AG08396 (cell line): ENCODE measurements around the gene AGRP.
"Not testable (repeated sequence)": the region's sequence is repeated elsewhere in the genome, so short reads cannot be mapped to it uniquely, and the experiment has no call there.

ENCODE experiments used
- DNase-seq: peaks from one replicate; pipeline ENCODE4 v3.0.0; 2012; ENCODE audit warnings: low spot score, mixed read lengths

AGRP gene

GRCh38 chr16:67504031-67505021 is 21.0 kb upstream of the AGRP start:
- DNase-seq, result no peak

GRCh38 chr16:67499106-67499505 is 15.8 kb upstream of the AGRP start:
- DNase-seq, result peak; percentile 51

GRCh38 chr16:67490335-67491096 is 7.2 kb upstream of the AGRP start:
- DNase-seq, result no peak

GRCh38 chr16:67489401-67490083 is 6.2 kb upstream of the AGRP start:
- no peak for DNase-seq

GRCh38 chr16:67487561-67487960 is 4.2 kb upstream of the AGRP start:
- not testable (repeated sequence) for DNase-seq

GRCh38 chr16:67486805-67487204 is 3.5 kb upstream of the AGRP start:
- no peak for DNase-seq

GRCh38 chr16:67483731-67484525 is 581 bp upstream of the AGRP start:
- no peak for DNase-seq

GRCh38 chr16:67482233-67482924 is 968 bp downstream of the AGRP start:
- DNase-seq, result no peak

- DNase-seq, result no peak
Measured at GRCh38 chr16:67481561-67482232, 1.6 kb downstream of the AGRP start.

GRCh38 chr16:67480833-67481560 is 2.4 kb downstream of the AGRP start, which contains the start of gene ATP6V0D1:
ATP6V0D1 (minus strand) TSS chr16:67481157; CDS start chr16:67481086, 71 bp downstream.
- peak; percentile 99 for DNase-seq

GRCh38 chr16:67477960-67478554 is 5.3 kb downstream of the AGRP start:
- DNase-seq, result no peak

GRCh38 chr16:67474551-67475455 is 8.5 kb downstream of the AGRP start:
- DNase-seq, result no peak

GRCh38 chr16:67471758-67472384 is 11.5 kb downstream of the AGRP start:
- DNase-seq, result no peak

GRCh38 chr16:67470359-67470758 is 13.0 kb downstream of the AGRP start:
- DNase-seq, result no peak

GRCh38 chr16:67468731-67469130 is 14.6 kb downstream of the AGRP start:
- no peak for DNase-seq

GRCh38 chr16:67466581-67466980 is 16.8 kb downstream of the AGRP start:
- no peak for DNase-seq

- no peak for DNase-seq
Measured at GRCh38 chr16:67464565-67464964, 18.8 kb downstream of the AGRP start.

GRCh38 chr16:67463691-67464090 is 19.7 kb downstream of the AGRP start:
- no peak for DNase-seq
